Epithelial cell of esophagus (primary cell): ENCODE results near the gene RAD51B.
A peak's percentile ranks its signal among the peaks of the same experiment; 100 is the strongest.

Experiments
- DNase-seq: peaks from one replicate; pipeline ENCODE4 v3.0.0; 2010; ENCODE audit warnings: low read depth
- H3K4me3 ChIP-seq: 2 replicates; pipeline ENCODE4 v1.5.1; 2011; ENCODE audit warnings: mild to moderate bottlenecking, low read length, control low read depth
- TF ChIP-seq, protein P1 (sequence below): IDR thresholded peaks from 2 replicates; pipeline ENCODE4 v1.5.1; 2011; ENCODE audit warnings: low read depth, mild to moderate bottlenecking, low read length, control low read depth, inconsistent platforms; ENCODE audit not compliant: insufficient read depth; ENCODE audit errors: missing control alignments

Gene RAD51B

DNA sequence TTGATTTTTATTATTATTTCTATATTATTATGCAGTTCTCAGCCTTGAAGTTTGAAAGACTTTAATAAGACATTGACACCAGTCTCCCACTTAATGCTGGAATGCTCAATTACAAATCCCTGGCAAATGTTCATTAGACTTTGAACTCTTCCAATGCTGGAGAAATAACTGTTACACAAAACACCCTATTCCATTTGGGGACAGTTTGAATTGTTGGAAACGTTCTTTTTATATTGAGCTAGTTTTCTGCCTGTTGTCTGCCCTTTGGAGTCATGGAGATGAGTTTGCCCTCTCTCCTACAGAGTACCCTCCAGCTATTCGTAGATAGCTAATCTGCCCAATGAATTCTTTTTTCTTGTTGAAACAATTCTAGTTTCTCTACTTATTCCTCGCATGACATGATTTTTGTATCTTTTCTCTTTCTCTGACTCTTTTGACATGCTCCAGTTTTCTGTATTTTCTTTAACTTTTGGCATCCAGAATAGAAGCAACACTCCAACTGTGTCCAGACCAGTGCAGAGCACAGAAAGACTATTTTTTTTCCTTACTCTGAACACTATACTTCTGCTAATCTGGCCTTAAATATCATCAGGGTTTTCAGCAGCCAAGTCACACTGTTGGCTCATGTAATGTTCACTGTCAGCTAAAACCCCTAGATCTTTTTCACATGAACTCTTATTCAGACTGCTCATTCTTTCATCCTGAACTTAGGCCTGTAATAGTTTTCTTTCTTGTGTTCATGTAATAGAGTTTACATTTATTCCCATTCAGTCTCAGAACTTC lies 379.3 kb downstream of the RAD51B start:
- no peak overlapping the region for H3K4me3 ChIP-seq
- TF ChIP-seq, protein P1, sequence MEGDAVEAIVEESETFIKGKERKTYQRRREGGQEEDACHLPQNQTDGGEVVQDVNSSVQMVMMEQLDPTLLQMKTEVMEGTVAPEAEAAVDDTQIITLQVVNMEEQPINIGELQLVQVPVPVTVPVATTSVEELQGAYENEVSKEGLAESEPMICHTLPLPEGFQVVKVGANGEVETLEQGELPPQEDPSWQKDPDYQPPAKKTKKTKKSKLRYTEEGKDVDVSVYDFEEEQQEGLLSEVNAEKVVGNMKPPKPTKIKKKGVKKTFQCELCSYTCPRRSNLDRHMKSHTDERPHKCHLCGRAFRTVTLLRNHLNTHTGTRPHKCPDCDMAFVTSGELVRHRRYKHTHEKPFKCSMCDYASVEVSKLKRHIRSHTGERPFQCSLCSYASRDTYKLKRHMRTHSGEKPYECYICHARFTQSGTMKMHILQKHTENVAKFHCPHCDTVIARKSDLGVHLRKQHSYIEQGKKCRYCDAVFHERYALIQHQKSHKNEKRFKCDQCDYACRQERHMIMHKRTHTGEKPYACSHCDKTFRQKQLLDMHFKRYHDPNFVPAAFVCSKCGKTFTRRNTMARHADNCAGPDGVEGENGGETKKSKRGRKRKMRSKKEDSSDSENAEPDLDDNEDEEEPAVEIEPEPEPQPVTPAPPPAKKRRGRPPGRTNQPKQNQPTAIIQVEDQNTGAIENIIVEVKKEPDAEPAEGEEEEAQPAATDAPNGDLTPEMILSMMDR = no peak
- DNase-seq = no peak

DNA sequence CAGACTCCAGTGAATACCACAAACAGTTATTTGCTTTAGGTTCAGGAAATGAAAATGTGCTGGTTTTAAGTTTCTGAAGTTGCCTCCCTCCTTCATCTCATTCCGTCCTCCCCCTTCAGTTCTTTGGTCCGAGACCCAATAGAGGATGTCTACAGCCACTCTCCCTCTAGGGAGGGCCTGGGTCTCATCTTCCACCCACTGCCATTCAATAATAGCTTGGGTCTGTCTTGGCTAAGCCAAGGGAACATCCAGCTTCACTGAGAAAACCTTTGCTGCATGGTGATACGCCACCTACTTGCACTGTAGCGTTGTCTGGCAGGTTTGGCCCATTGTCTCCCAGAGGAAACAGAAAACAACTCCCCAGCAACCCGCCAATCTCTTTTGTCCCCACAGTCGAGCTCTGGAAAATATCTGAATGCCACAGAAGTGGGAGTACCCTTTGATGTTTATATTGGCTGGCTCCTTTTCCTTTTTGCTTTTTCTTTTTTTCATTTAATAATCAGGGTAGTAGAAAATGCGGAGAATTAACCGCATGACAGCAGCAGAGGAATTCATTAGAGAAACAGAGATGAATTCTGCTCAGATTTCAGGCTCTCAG lies 380.1 kb downstream of the RAD51B start:
- DNase-seq = peak; percentile 13
- H3K4me3 ChIP-seq = no peak overlapping the region
- TF ChIP-seq, protein P1 = peak; percentile 19

DNA sequence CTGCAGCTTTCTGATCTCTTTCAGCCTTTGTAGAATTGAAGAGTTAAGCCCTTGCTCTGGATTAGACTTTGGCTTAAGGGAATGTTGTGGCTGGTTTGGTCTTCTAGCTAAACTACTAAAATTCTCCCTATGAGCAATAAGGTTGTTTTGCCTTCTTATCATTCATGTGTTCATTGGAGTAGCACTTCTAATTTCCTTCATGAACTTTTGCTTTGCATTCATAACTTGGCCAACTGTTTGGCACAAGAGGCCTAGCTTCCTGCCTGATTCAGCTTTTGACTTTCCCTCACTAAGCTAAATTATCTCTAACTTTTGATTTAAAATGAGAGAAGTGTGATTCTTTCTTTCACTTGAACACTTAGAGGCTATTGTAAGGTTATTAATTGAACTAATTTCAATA lies 384.3 kb downstream of the RAD51B start:
- TF ChIP-seq, protein P1 = no peak
- DNase-seq = no peak
- H3K4me3 ChIP-seq = no peak overlapping the region

DNA sequence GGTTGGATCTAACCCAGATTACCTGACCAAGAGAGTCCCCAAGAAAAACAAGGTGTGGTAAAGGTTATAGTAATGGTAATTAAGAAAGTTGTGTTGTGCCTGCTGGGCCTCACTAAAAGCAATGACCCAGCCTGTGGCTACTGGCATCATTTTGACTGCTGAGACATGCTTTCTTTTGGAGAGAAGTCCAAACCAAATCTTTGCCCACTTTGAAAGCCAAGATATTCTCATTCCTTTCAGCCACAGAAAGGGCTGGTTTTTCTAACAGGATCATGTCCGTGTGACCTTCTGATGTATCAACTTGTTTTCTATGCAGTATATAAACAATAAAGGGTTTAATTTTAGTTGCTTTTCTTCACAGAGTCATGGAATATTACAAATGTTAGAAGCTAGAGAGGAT lies 388.6 kb downstream of the RAD51B start:
- TF ChIP-seq, protein P1 = no peak
- DNase-seq = no peak
- no peak overlapping the region for H3K4me3 ChIP-seq

DNA sequence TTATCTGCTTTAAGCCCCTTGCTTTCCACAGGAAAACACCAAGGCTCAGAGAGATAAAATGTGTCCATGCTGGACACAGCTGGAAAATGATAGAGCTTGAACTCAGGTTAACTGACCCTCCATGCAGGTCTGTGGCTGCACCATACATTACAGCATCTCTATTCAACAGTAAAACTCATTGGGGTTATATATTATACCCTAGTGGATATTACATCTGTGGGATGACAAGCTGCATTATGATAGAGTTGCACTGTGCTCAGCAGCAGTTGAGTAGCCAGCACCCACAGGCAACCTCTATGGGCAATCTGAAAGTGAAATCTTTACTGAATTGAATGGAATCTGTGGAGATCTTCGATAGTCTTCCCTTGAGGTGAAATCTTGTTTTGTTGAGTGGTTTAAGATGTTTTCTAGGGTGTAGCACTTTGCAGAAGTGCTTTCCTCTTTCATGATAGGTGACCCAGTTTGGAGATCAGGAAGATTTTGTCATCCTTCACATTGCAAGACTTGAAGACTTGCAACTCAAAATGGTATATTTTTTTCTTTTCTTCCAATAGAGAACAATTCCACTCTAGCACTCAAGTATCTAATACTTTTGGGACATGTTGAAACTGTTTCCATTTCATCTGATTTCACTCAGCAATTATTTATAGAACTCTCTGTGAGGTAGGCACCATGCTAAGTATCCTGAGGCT lies 389.2 kb downstream of the RAD51B start:
- DNase-seq = no peak
- TF ChIP-seq, protein P1 = no peak
- H3K4me3 ChIP-seq = no peak overlapping the region

DNA sequence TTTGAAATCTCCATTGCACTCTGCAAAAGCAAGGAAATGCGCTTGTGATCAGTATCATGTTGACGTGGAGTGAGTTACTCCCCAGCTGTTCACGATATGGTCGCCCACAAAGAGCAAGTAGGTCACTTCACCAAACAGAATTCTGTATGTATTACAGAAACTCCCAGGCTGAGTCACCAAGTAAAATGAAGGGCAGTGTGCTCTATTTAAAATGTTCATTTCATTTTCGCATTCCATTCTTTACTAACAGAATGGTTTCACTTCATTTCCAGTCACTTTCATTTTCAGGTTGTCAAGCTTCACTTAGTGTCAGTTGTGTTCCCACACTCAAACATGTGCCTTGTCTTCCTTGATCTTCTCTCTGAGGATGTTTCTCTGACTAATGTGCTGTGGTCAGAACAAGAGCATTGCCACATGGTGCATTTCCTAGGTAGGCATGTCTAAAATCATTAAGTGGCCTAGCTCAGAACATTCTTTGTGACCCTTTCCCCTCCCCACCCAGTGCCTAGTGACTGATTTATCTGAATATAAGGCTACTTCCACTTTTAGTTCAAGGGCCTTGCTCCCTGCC lies 391.2 kb downstream of the RAD51B start:
- DNase-seq = peak; percentile 81
- no peak overlapping the region for H3K4me3 ChIP-seq
- TF ChIP-seq, protein P1 = no peak
